GM18520 (cell line): ENCODE results near the gene KCNC1.

Source experiments
- ATAC-seq: cut with Tn5 transposase; IDR thresholded peaks from one replicate; pipeline ENCODE4 v1.9.1; 2021; ENCODE audit not compliant: unreplicated experiment

The KCNC1 gene

GRCh38 chr11:17734418-17734911 is at the start of gene KCNC1:
KCNC1 (plus strand) TSS chr11:17734781; CDS start chr11:17736003, 1,222 bp downstream.
- ATAC-seq: no peak

- ATAC-seq: no peak
Observed at GRCh38 chr11:17686231-17686980, 48.2 kb upstream of the KCNC1 start.

GRCh38 chr11:17687946-17688670 is 46.5 kb upstream of the KCNC1 start:
- no peak for ATAC-seq

GRCh38 chr11:17691550-17691949 is 43.0 kb upstream of the KCNC1 start:
- ATAC-seq: no peak

GRCh38 chr11:17691976-17692375 is 42.6 kb upstream of the KCNC1 start:
- ATAC-seq: no peak

- ATAC-seq: no peak
Observed at GRCh38 chr11:17692931-17693330, 41.6 kb upstream of the KCNC1 start.

GRCh38 chr11:17693531-17693930 is 41.0 kb upstream of the KCNC1 start:
- no peak for ATAC-seq

- ATAC-seq: no peak
Observed at GRCh38 chr11:17694494-17695110, 40.0 kb upstream of the KCNC1 start.

- no peak for ATAC-seq
Observed at GRCh38 chr11:17695454-17696441, 38.8 kb upstream of the KCNC1 start.

GRCh38 chr11:17696741-17697140 is 37.8 kb upstream of the KCNC1 start:
- no peak for ATAC-seq

- ATAC-seq: no peak
Observed at GRCh38 chr11:17697175-17697949, 37.2 kb upstream of the KCNC1 start.

- no peak for ATAC-seq
Observed at GRCh38 chr11:17699147-17700114, 35.1 kb upstream of the KCNC1 start.

- ATAC-seq: no peak
Observed at GRCh38 chr11:17700991-17701390, 33.6 kb upstream of the KCNC1 start.

GRCh38 chr11:17702876-17703275 is 31.7 kb upstream of the KCNC1 start:
- no peak for ATAC-seq

GRCh38 chr11:17703951-17704350 is 30.6 kb upstream of the KCNC1 start:
- ATAC-seq: no peak

GRCh38 chr11:17707830-17708229 is 26.8 kb upstream of the KCNC1 start:
- ATAC-seq: no peak

- no peak for ATAC-seq
Observed at GRCh38 chr11:17711836-17712235, 22.7 kb upstream of the KCNC1 start.

GRCh38 chr11:17713851-17714250 is 20.7 kb upstream of the KCNC1 start:
- no peak for ATAC-seq
